Esophagus squamous epithelium (tissue), 5 donors: ENCODE measurements around the gene CRYBA4. TPM values are rescaled to one million over a fixed set of nuclear protein-coding genes. Genes with fewer than 3 reads are reported as not detected.

ENCODE experiments used
- DNase-seq: peaks from one replicate; lab custom pipeline; 2025; lab: John Stamatoyannopoulos, UW
- H3K27ac ChIP-seq, 4 donors: fragments of 200-600 bp; sonication (generic); one replicate each; pipeline ENCODE4 v1.5.1; 2016 to 2019; ENCODE audit warnings: mild to moderate bottlenecking in 1 of 4
- H3K27me3 ChIP-seq, 4 donors: fragments of 200-600 bp; sonication (generic); 1 replicate in 3 of 4; 2 replicates in 1 of 4; pipeline versions ENCODE4 v1.5.1 to v1.6.0; 2017 to 2021; ENCODE audit warnings: antibody characterized with exemption in 1 of 4
- H3K36me3 ChIP-seq, 3 donors: fragments of 200-600 bp; sonication (generic); one replicate each; pipeline ENCODE4 v1.5.1; 2016 to 2019
- H3K4me1 ChIP-seq, 3 donors: fragments of 200-600 bp; sonication (generic); one replicate each; pipeline ENCODE4 v1.5.1; 2017 to 2019
- H3K4me3 ChIP-seq, 4 donors: fragments of 200-600 bp; sonication (generic); 1 replicate in 3 of 4; 2 replicates in 1 of 4; pipeline ENCODE4 v1.5.1; 2016 to 2019; ENCODE audit warnings: mild to moderate bottlenecking in 2 of 4, moderate library complexity in 1 of 4
- H3K9me3 ChIP-seq, 3 donors: fragments of 200-600 bp; sonication (generic); one replicate each; pipeline ENCODE4 v1.5.1; 2016 to 2019
- CTCF ChIP-seq, 6 experiments: fragments of 450-650 bp in 4 of 6; fragments of 200-600 bp in 2 of 6; sonication (generic) in 2 of 6; IDR thresholded peaks; one replicate each; pipeline ENCODE4 v1.5.1; 2016 to 2019; ENCODE audit warnings: antibody characterized with exemption in 6 of 6, mild to moderate bottlenecking in 4 of 6, moderate library complexity in 4 of 6
- POLR2A ChIP-seq, 4 donors: fragments of 450-650 bp; IDR thresholded peaks; one replicate each; pipeline ENCODE4 v1.6.1; 2017; ENCODE audit warnings: antibody characterized with exemption in 4 of 4, mild to moderate bottlenecking in 4 of 4, moderate library complexity in 3 of 4
- WGBS, 2 donors: methylation state at CpG; one replicate each; pipeline ENCODE4 v1.1.5; 2018; 5-methylcytosine and 5-hydroxymethylcytosine counted together
- intact Hi-C: fragments of 100-400 bp; cut with DNase I; formaldehyde crosslinking; loops from one replicate; pipeline ENCODE4 v1.15.0; 2022
- total RNA-seq, 4 donors: library from RNA; depleted of rRNA; stranded (reverse); fragments of >200 nt; gene quantifications; one replicate each; pipeline ENCODE4 v1.1.0, GENCODE V29; 2016
- donor health status: DM: yes; HTN: yes; CAD: no.

Gene CRYBA4
- not detected for total RNA-seq

- Histone ChIP-seq H3K4me1 (peaks cover 0 to 19% (median 0%) of the 10 kb centered on the region in 3 donors), H3K9me3 (no peaks in the 10 kb centered on the region), H3K27me3 (peaks cover 0 to 23% (median 0%) of the 10 kb centered on the region in 4 donors), H3K36me3 (no peaks in the 10 kb centered on the region), H3K4me3 (no peak within 1 kb of the TSS), H3K27ac (no peak within 1 kb of the TSS)
- DNase-seq = no peak
- no peak for TF ChIP-seq POLR2A (IDR thresholded peaks at IDR 0.05)
- TF ChIP-seq CTCF (IDR thresholded peaks at IDR 0.05) = no peak
- intact Hi-C loops = no loop called here
- 48 to 67% methylated on average over 3 of the region's 7 CpGs for WGBS, 2 donors
Observed at GRCh38 chr22:26621663-26622062, at the start of gene CRYBA4. Gene CRYBA4 (plus strand): TSS chr22:26621963. CDS start chr22:26622597, 634 bp downstream.

- WGBS, 2 donors = 59 to 79% methylated on average over 8 to 9 of the region's 10 CpGs
- Histone ChIP-seq H3K4me1 (peaks cover 5 to 40% (median 7%) of the 10 kb centered on the region in 3 donors), H3K36me3 (peaks cover 0 to 3% (median 0%) of the 10 kb centered on the region in 3 donors), H3K27ac (peak overlapping the region in 2 of 4 donors; percentile 54 to 67), H3K27me3 (no peaks in the 10 kb centered on the region), H3K9me3 (no peaks in the 10 kb centered on the region), H3K4me3 (no peak overlapping the region)
- intact Hi-C loops = no loop called here
- TF ChIP-seq POLR2A (IDR thresholded peaks at IDR 0.05) (no peak), CTCF (IDR thresholded peaks at IDR 0.05) (no peak)
- no peak for DNase-seq
Observed at GRCh38 chr22:26573026-26573662, 48.6 kb upstream of the CRYBA4 start.

GRCh38 chr22:26574001-26574723, 47.6 kb upstream of the CRYBA4 start:
- no peaks in the 10 kb centered on the region for H3K27me3 ChIP-seq
- WGBS, 2 donors = 72 to 85% methylated on average over 7 of the region's 7 CpGs
- intact Hi-C loops = no loop called here
- TF ChIP-seq CTCF (IDR thresholded peaks at IDR 0.05) = no peak
- no peak for TF ChIP-seq POLR2A (IDR thresholded peaks at IDR 0.05)
- peak overlapping the region in 3 of 4 donors; percentile 16 to 67 (median 54) for H3K27ac ChIP-seq
- no peaks in the 10 kb centered on the region for H3K9me3 ChIP-seq
- no peak overlapping the region for H3K4me3 ChIP-seq
- H3K36me3 ChIP-seq = peaks cover 0 to 7% (median 0%) of the 10 kb centered on the region in 3 donors
- H3K4me1 ChIP-seq = peaks cover 5 to 34% (median 5%) of the 10 kb centered on the region in 3 donors
- DNase-seq = no peak

GRCh38 chr22:26576026-26576680, 45.6 kb upstream of the CRYBA4 start:
- 57 to 62% methylated on average over 8 of the region's 8 CpGs for WGBS, 2 donors
- Histone ChIP-seq H3K4me1 (peaks cover 0 to 36% (median 9%) of the 10 kb centered on the region in 3 donors), H3K4me3 (no peak overlapping the region), H3K27ac (no peak overlapping the region), H3K9me3 (no peaks in the 10 kb centered on the region), H3K36me3 (peaks cover 0 to 8% (median 0%) of the 10 kb centered on the region in 3 donors), H3K27me3 (no peaks in the 10 kb centered on the region)
- intact Hi-C loops = no loop called here
- no peak for DNase-seq
- TF ChIP-seq CTCF (IDR thresholded peaks at IDR 0.05) (no peak), POLR2A (IDR thresholded peaks at IDR 0.05) (no peak)
